Epithelial cell of esophagus (primary cell): Measurements from ENCODE around the gene NDRG4.

Source experiments
- DNase-seq: peaks from one replicate; pipeline ENCODE4 v3.0.0; 2010; ENCODE audit warnings: low read depth
- H3K4me3 ChIP-seq: 2 replicates; pipeline ENCODE4 v1.5.1; 2011; ENCODE audit warnings: mild to moderate bottlenecking, low read length, control low read depth
- TF ChIP-seq, protein P1 (sequence below): IDR thresholded peaks from 2 replicates; pipeline ENCODE4 v1.5.1; 2011; ENCODE audit warnings: low read depth, mild to moderate bottlenecking, low read length, control low read depth, inconsistent platforms; ENCODE audit not compliant: insufficient read depth; ENCODE audit errors: missing control alignments

The NDRG4 gene

DNA sequence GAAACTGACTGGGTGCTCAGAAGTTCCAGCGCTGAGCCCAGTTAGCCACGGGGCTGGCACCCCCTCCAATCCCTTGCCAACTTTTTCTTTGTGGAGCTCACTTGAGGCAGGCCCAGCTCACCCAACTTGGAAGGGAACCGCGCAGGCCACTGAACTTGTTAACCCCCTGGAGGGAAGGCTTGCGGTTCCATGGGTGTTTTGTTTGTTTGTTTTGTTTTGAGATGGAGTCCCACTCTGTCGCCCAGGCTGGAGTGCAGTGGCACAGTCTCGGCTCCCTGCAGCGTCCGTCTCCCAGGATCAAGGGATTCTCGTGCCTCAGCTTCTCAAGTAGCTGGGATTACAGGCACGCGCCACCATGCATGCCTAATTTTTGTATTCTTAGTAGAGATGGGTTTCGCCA, 34.1 kb upstream of the NDRG4 start:
- TF ChIP-seq, protein P1, sequence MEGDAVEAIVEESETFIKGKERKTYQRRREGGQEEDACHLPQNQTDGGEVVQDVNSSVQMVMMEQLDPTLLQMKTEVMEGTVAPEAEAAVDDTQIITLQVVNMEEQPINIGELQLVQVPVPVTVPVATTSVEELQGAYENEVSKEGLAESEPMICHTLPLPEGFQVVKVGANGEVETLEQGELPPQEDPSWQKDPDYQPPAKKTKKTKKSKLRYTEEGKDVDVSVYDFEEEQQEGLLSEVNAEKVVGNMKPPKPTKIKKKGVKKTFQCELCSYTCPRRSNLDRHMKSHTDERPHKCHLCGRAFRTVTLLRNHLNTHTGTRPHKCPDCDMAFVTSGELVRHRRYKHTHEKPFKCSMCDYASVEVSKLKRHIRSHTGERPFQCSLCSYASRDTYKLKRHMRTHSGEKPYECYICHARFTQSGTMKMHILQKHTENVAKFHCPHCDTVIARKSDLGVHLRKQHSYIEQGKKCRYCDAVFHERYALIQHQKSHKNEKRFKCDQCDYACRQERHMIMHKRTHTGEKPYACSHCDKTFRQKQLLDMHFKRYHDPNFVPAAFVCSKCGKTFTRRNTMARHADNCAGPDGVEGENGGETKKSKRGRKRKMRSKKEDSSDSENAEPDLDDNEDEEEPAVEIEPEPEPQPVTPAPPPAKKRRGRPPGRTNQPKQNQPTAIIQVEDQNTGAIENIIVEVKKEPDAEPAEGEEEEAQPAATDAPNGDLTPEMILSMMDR: no peak
- H3K4me3 ChIP-seq: no peak overlapping the region
- DNase-seq: no peak

DNA sequence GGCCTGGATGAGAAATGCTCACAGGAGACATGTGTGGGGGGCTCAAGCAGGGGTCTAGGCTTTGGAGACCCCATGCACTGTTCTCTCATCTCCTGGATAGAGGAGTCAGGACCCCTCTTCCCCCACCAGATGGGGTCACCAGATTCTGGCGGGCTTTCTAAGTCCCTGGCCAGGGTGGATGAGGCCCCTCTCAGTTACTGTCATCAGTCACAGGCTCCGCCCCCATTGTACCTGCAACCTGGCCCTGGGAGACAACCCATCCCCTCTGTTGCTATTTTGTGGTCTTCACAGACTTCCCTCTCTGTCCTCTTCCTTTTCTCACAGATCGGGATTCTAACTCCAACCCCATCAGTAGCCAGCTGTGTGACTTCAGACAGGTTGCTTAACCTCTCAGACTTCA, 33.5 kb upstream of the NDRG4 start:
- TF ChIP-seq, protein P1: no peak
- DNase-seq: no peak
- H3K4me3 ChIP-seq: no peak overlapping the region

DNA sequence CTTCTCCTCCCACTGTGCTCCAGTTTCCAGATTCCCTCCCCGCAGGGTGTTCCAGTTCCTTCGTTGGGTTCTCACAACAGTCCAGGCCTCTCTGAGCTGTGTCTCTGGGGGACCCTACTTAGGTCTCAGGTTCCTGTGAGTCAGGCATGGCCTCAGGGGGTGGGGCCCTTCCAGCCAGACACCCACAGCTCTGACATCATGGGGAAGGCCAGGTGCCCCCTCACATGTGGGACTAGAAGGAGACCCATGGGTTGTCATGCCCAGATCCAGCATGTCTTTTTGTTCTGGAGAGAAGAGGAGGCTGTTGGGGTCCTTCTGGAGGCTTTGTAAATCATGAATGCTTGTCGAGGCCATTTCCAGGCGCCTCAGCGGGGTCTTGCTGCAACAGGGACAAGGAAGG, 32.0 kb upstream of the NDRG4 start:
- DNase-seq: no peak
- TF ChIP-seq, protein P1: no peak
- H3K4me3 ChIP-seq: no peak overlapping the region

DNA sequence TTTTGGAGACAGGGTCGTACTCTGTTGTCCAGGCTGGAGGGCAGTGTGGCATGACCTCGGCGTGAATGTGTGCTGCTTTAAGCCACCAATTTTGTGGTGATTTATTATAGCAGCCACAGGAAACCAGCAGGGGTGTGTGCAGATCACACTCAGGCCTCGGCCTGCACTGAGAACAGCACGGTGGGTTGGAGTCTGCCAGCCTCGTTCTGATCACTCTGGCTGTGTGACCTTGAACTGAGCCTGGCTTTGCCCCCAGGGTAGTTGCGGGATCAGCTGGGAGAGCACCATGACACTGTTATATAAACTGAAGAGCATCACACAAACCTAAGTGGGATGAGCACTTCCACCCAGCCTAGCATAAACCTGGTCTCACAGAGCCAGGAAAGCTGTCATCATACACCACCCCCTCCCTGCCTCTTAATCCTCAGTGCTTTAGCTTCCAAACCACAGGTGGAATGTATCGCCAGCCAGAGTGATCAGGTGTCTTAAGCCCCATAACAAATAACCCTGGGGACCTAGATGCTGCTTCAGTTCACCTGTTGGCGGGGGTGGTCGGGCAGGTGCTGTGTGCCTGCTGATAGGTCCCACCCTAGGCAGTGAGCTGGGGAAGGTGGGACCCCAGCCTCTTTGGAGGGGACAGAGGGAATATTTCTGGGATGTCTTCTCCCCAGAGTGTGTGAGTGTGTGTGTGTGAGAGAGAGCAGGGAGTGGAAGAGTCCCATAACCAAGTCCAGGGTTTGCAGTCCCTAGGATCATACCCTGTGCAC, 28.6 kb upstream of the NDRG4 start:
- no peak for DNase-seq
- TF ChIP-seq, protein P1: no peak

DNA sequence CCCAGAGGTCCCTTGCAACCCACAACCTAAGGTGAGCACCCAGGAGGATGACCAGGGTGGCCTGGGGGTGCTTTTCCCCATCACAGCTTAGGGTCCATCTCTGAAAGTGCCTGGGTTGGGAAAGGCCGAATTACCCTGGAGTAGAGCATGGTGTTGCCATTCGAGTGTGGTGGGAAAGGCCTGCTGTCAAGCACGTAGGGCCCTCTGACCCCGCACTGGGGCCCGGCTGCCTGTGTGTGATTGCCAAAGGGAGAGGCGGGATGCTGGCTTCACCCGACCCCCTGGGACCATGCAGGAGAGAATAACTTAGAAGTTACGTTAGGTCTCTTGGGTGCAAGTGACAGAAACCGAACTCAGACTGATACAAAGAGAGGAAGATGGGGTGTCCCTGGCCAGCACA, 27.7 kb upstream of the NDRG4 start:
- H3K4me3 ChIP-seq: no peak overlapping the region
- TF ChIP-seq, protein P1: no peak
- no peak for DNase-seq

More for the DNA sequence above, 28.6 kb upstream of the NDRG4 start:
- H3K4me3 ChIP-seq: no peak overlapping the region

DNA sequence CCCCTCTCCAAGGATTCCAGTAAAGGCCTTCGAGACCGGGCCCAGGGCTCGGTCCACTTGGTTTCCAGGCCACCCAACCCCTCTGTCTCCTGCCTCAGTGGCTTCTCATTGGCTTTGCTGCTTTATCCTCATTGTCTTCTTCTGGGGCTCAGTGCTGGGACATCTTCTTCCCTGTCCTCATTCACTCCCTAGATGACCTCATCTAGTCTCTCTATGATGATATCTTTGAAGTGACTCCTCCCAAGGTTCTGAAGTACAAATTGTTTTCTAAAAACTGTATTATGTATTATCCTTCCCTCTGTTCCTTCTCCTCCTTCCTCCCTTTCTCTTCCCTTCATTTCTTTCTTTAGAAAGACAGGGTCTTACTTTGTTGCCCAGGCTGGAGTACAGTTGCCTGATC, 27.1 kb upstream of the NDRG4 start:
- no peak for DNase-seq
- no peak overlapping the region for H3K4me3 ChIP-seq
- TF ChIP-seq, protein P1: no peak

DNA sequence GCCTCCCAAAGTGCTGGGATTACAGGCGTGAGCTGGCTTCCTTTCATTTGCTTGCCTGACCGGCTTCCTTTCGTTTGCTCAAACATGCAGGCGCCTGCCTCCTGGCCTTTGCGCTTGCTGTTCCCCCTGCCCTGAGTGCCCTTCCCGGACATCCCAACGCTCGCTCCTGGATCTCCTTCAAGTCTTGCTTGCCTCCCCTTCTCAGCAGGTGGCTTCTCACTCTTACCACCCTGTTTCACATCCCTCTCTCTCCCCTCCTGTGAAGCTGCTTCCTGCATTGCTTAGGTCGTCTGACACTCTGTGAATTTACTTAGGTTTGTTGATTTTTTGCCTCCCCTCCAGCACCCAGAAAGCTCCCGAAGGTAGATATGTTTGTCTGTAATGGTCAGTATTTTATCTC, 25.6 kb upstream of the NDRG4 start:
- no peak overlapping the region for H3K4me3 ChIP-seq
- TF ChIP-seq, protein P1: no peak
- DNase-seq: no peak
